ENCODE measurements around the gene PYHIN1. TPM values are rescaled to one million over a fixed set of nuclear protein-coding genes. Genes with fewer than 3 reads are reported as not detected.

Gene PYHIN1
- polyA plus RNA-seq, 1 donor (not counting 4 experiments of a cell fraction or from before 2014, with no cell fraction given): 0.37 TPM

GRCh38 chr1:159011751-159012150, 80.4 kb downstream of the PYHIN1 start:
- Histone ChIP-seq H2AFZ (ENCODE audit: control insufficient read depth, low read length) (no peak overlapping the region), H3K79me2 (ENCODE audit: control insufficient read depth, insufficient read depth, low read length) (peaks cover 58% of the 10 kb centered on the region), H3K4me1 (ENCODE audit: control insufficient read depth, extremely low read depth, insufficient read depth, low read length) (peaks cover 42% of the 10 kb centered on the region), H3K36me3 (ENCODE audit: control insufficient read depth in 2 of 2, extremely low read depth in 1 of 2, insufficient read depth in 2 of 2, low read length in 2 of 2) (peaks cover 3 to 27% of the 10 kb centered on the region in 2 experiments), H3K4me2 (ENCODE audit: control insufficient read depth, extremely low read depth, insufficient read depth, low read depth, low read length) (peak overlapping the region; percentile 92), H4K20me1 (ENCODE audit: control insufficient read depth, extremely low read depth, insufficient read depth, low read length) (no peaks in the 10 kb centered on the region), H3K9me3 (ENCODE audit: control insufficient read depth, low read depth, low read length) (peaks cover 2% of the 10 kb centered on the region), H3K27ac (ENCODE audit: control insufficient read depth, insufficient read depth, low read length) (peak overlapping the region; percentile 96), H3K4me3 (ENCODE audit: control insufficient read depth in 2 of 3, extremely low read depth in 1 of 3, insufficient read depth in 2 of 3, low read depth in 1 of 3, low read length in 3 of 3) (peak overlapping the region; percentile 61 to 89 (median 88)), H3K9me1 (ENCODE audit: control insufficient read depth, extremely low read depth, insufficient read depth, low read length) (no peaks in the 10 kb centered on the region), H3K27me3 (ENCODE audit: control insufficient read depth, extremely low read depth, insufficient read depth, low read length) (no peaks in the 10 kb centered on the region), H3K9ac (ENCODE audit: control insufficient read depth, extremely low read depth, insufficient read depth, low read length) (peak overlapping the region; percentile 93)
- no peak for TF ChIP-seq CTCF (optimal IDR thresholded peaks at IDR 0.05 in 1 of 3, IDR thresholded peaks at IDR 0.05 in 1 of 3, conservative IDR thresholded peaks at IDR 0.05 in 1 of 3; ENCODE audit: extremely low read depth in 1 of 3, insufficient read depth in 2 of 3, low read length in 3 of 3)
- TF ChIP-seq EZH2 (IDR thresholded peaks at IDR 0.05; ENCODE audit: low read length): no peak
- dilution Hi-C loops (cut with MboI; ENCODE audit: extremely low pct_ligation_motif_present, low sequenced_read_pairs): no loop called here
- no peak for FAIRE-seq
- DNase-seq (ENCODE audit: low read depth, low spot score): no peak

- H3K9me1 ChIP-seq (ENCODE audit: control insufficient read depth, extremely low read depth, insufficient read depth, low read length): no peaks in the 10 kb centered on the region
- dilution Hi-C loops (cut with MboI; ENCODE audit: extremely low pct_ligation_motif_present, low sequenced_read_pairs): no loop called here
- H3K36me3 ChIP-seq (ENCODE audit: control insufficient read depth in 2 of 2, extremely low read depth in 1 of 2, insufficient read depth in 2 of 2, low read length in 2 of 2): peaks cover 8 to 33% of the 10 kb centered on the region in 2 experiments
- DNase-seq (ENCODE audit: low read depth, low spot score) (no peak), FAIRE-seq (peak; percentile 78)
- H3K79me2 ChIP-seq (ENCODE audit: control insufficient read depth, insufficient read depth, low read length): peaks cover 62% of the 10 kb centered on the region
- peak overlapping the region; percentile 93 for H3K9ac ChIP-seq (ENCODE audit: control insufficient read depth, extremely low read depth, insufficient read depth, low read length)
- peaks cover 2% of the 10 kb centered on the region for H3K9me3 ChIP-seq (ENCODE audit: control insufficient read depth, low read depth, low read length)
- peak overlapping the region; percentile 92 for H3K4me2 ChIP-seq (ENCODE audit: control insufficient read depth, extremely low read depth, insufficient read depth, low read depth, low read length)
- no peaks in the 10 kb centered on the region for H3K27me3 ChIP-seq (ENCODE audit: control insufficient read depth, extremely low read depth, insufficient read depth, low read length)
- peak overlapping the region; percentile 8 to 89 (median 88) for H3K4me3 ChIP-seq (ENCODE audit: control insufficient read depth in 2 of 3, extremely low read depth in 1 of 3, insufficient read depth in 2 of 3, low read depth in 1 of 3, low read length in 3 of 3)
- H3K27ac ChIP-seq (ENCODE audit: control insufficient read depth, insufficient read depth, low read length): peak overlapping the region; percentile 16
- no peaks in the 10 kb centered on the region for H4K20me1 ChIP-seq (ENCODE audit: control insufficient read depth, extremely low read depth, insufficient read depth, low read length)
- no peak overlapping the region for H2AFZ ChIP-seq (ENCODE audit: control insufficient read depth, low read length)
- TF ChIP-seq EZH2 (IDR thresholded peaks at IDR 0.05; ENCODE audit: low read length) (no peak), CTCF (optimal IDR thresholded peaks at IDR 0.05 in 1 of 3, IDR thresholded peaks at IDR 0.05 in 1 of 3, conservative IDR thresholded peaks at IDR 0.05 in 1 of 3; ENCODE audit: extremely low read depth in 1 of 3, insufficient read depth in 2 of 3, low read length in 3 of 3) (no peak)
- H3K4me1 ChIP-seq (ENCODE audit: control insufficient read depth, extremely low read depth, insufficient read depth, low read length): peaks cover 42% of the 10 kb centered on the region
These were observed 81.1 kb downstream of the PYHIN1 start for GRCh38 chr1:159012495-159012894.

Measured in keratinocyte (primary cell).